ENCODE measurements around the gene RAB35.

The RAB35 gene

GRCh38 chr12:120086801-120087621, 29.5 kb downstream of the RAB35 start:
- DNase-seq (ENCODE audit: low spot score), result peak; percentile 99

GRCh38 chr12:120085920-120086645, 30.5 kb downstream of the RAB35 start:
- DNase-seq (ENCODE audit: low spot score), result no peak

- DNase-seq (ENCODE audit: low spot score), result no peak
These were observed 34.9 kb downstream of the RAB35 start for GRCh38 chr12:120081641-120082040.

GRCh38 chr12:120079411-120080400, 36.8 kb downstream of the RAB35 start:
- DNase-seq (ENCODE audit: low spot score), result no peak

- DNase-seq (ENCODE audit: low spot score), result no peak
These were observed 37.7 kb downstream of the RAB35 start for GRCh38 chr12:120078868-120079267.

- no peak for DNase-seq (ENCODE audit: low spot score)
These were observed 39.3 kb downstream of the RAB35 start for GRCh38 chr12:120077260-120077659.

- DNase-seq (ENCODE audit: low spot score), result no peak
These were observed 39.9 kb downstream of the RAB35 start for GRCh38 chr12:120076651-120077050.

- no peak for DNase-seq (ENCODE audit: low spot score)
These were observed 41.4 kb downstream of the RAB35 start for GRCh38 chr12:120075034-120075616.

GRCh38 chr12:120072472-120073249, 43.9 kb downstream of the RAB35 start:
- DNase-seq (ENCODE audit: low spot score), result no peak

- no peak for DNase-seq (ENCODE audit: low spot score)
These were observed 45.0 kb downstream of the RAB35 start for GRCh38 chr12:120071493-120072020.

- DNase-seq (ENCODE audit: low spot score), result no peak
These were observed 47.3 kb downstream of the RAB35 start for GRCh38 chr12:120069278-120069677.

- DNase-seq (ENCODE audit: low spot score), result no peak
These were observed 48.7 kb downstream of the RAB35 start for GRCh38 chr12:120067901-120068300.

GRCh38 chr12:120067084-120067869, 49.3 kb downstream of the RAB35 start:
- no peak for DNase-seq (ENCODE audit: low spot score)

GRCh38 chr12:120066341-120066740, 50.2 kb downstream of the RAB35 start:
- no peak for DNase-seq (ENCODE audit: low spot score)

- no peak for DNase-seq (ENCODE audit: low spot score)
These were observed 51.1 kb downstream of the RAB35 start for GRCh38 chr12:120065472-120065871.

GRCh38 chr12:120064054-120064940, 52.3 kb downstream of the RAB35 start:
- DNase-seq (ENCODE audit: low spot score), result no peak

- no peak for DNase-seq (ENCODE audit: low spot score)
These were observed 53.5 kb downstream of the RAB35 start for GRCh38 chr12:120062976-120063579.

GRCh38 chr12:120061575-120062214, 54.9 kb downstream of the RAB35 start:
- DNase-seq (ENCODE audit: low spot score), result no peak

Measured in RKO (cell line).